Mucosa of stomach (tissue), 1 donor: ENCODE measurements around the gene KLF3.

ENCODE experiments used
- H3K27me3 ChIP-seq: one replicate; pipeline ENCODE4 v1.7.0; 2013; ENCODE audit warnings: mild to moderate bottlenecking, low read length; ENCODE audit not compliant: control insufficient read depth, insufficient read depth
- H3K36me3 ChIP-seq: one replicate; pipeline ENCODE4 v1.7.0; 2013; ENCODE audit warnings: low read length; ENCODE audit not compliant: control insufficient read depth, insufficient read depth
- H3K4me1 ChIP-seq: one replicate; pipeline ENCODE4 v1.7.0; 2013; ENCODE audit warnings: mild to moderate bottlenecking, low read length; ENCODE audit not compliant: control insufficient read depth, insufficient read depth
- H3K4me3 ChIP-seq: one replicate; pipeline ENCODE4 v1.7.0; 2013; ENCODE audit warnings: low read length
- H3K9ac ChIP-seq: one replicate; pipeline ENCODE4 v1.7.0; 2013; ENCODE audit warnings: mild to moderate bottlenecking, low read length, moderate library complexity
- H3K9me3 ChIP-seq: one replicate; pipeline ENCODE4 v1.7.0; 2013; ENCODE audit warnings: mild to moderate bottlenecking, low read length, moderate library complexity; ENCODE audit not compliant: control insufficient read depth
- donor health status: Pancreatic carcinoma.

The KLF3 gene

GRCh38 chr4:38670109-38670901, 6.3 kb downstream of the KLF3 start:
- peak overlapping the region; percentile 17 for H3K4me3 ChIP-seq
- H3K27me3 ChIP-seq = no peaks in the 10 kb centered on the region
- H3K9ac ChIP-seq = peak overlapping the region; percentile 68
- peaks cover 3% of the 10 kb centered on the region for H3K36me3 ChIP-seq
- no peaks in the 10 kb centered on the region for H3K9me3 ChIP-seq
- peaks cover 66% of the 10 kb centered on the region for H3K4me1 ChIP-seq

DNA sequence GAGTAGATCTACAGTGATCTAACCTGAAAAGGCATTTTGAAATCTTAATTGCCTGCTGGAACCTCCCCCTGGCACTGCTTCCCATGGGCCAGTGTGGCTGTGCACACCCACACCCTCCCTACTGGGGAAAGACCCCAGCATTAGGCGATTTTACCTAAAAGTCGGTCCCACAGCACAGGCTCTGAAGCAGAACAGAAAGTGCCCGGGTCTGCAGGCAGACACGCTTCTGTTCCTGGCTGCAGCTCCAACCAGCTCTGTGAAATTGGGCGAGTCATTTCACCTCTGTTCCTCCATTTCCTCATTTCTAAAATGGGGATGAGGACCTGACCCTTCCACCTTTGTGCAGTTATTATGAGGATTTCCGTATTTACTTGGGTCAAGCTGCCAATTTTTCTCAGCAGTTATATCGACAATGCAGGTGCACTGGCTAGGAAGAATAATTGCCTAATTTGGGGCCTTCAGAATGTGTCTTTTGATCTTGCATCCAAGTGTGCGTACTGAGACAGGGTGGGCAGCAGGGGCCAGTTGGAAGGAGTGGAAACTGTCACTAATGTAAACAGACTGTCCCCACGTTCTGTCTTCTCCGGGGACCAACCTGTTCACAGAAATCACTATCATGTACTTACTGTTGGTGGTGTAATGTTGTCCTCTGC, 7.1 kb downstream of the KLF3 start:
- Histone ChIP-seq H3K4me1 (peaks cover 73% of the 10 kb centered on the region), H3K4me3 (peak overlapping the region; percentile 17)

GRCh38 chr4:38671592-38671940, 7.6 kb downstream of the KLF3 start:
- Histone ChIP-seq H3K4me1 (peaks cover 74% of the 10 kb centered on the region), H3K9ac (peak overlapping the region; percentile 68), H3K4me3 (peak overlapping the region; percentile 17)

More for the DNA sequence above, 7.1 kb downstream of the KLF3 start:
- Histone ChIP-seq H3K36me3 (peaks cover 3% of the 10 kb centered on the region), H3K9me3 (no peaks in the 10 kb centered on the region), H3K9ac (peak overlapping the region; percentile 68), H3K27me3 (no peaks in the 10 kb centered on the region)

DNA sequence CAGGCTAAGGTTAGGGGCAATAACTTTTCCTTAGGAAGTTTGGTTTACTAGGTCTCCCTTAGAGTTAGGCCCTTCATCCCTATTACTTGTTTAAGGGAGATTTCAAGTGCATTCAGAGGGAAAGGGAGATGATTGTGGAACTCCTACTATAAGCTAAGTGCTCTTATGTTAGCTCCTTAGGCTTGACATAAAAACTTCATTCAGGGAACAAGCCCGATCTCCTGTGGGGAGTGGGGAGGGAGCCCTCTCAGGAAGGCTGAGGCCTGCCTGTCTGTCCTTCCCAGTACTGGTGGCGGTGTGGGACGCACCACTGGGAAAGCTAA, 8.0 kb downstream of the KLF3 start:
- Histone ChIP-seq H3K27me3 (no peaks in the 10 kb centered on the region), H3K9me3 (no peaks in the 10 kb centered on the region), H3K4me1 (peaks cover 77% of the 10 kb centered on the region), H3K4me3 (peak overlapping the region; percentile 23), H3K36me3 (peaks cover 3% of the 10 kb centered on the region), H3K9ac (peak overlapping the region; percentile 68)

More at GRCh38 chr4:38671592-38671940, 7.6 kb downstream of the KLF3 start:
- Histone ChIP-seq H3K9me3 (no peaks in the 10 kb centered on the region), H3K27me3 (no peaks in the 10 kb centered on the region), H3K36me3 (peaks cover 3% of the 10 kb centered on the region)

DNA sequence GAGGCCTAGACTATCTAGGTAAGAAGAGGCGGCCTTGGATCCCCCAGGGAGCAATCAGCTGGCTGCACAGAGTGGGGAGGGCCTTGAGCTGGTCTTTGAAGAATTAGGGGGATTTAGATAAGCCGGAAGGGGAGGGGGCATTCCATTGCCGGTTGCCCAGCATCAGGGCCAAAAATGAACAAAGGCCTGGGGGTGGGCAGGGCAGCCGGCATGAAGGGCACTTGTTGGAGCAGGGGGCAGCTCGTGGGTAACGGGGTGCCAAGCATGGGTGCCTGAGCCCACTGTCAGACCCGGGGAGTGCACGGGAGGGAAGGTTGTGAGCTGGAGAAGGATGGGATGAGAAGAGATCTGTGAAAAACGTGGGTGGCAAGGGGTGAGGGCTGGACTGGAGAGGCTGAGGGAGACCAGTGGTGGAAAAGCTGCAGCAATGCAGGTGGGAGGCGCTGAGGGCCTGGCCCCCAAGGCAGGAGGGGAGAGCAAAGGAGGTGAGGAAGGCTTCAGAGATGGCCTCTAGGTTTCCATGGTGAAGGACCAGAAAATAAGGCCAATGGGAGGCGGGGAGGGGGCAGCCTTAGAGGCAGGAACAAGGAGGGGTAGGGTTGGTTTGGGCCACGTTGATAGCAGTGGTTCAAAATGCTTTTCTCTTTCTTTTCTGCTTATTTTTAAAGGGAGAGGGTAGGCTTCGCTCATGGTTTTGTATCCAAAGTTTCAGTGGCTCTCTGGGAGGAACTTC, 8.6 kb downstream of the KLF3 start:
- peaks cover 3% of the 10 kb centered on the region for H3K36me3 ChIP-seq
- H3K9ac ChIP-seq = peak overlapping the region; percentile 68
- H3K4me3 ChIP-seq = peak overlapping the region; percentile 23
- H3K4me1 ChIP-seq = peaks cover 83% of the 10 kb centered on the region
- H3K9me3 ChIP-seq = no peaks in the 10 kb centered on the region
- H3K27me3 ChIP-seq = no peaks in the 10 kb centered on the region

GRCh38 chr4:38673130-38673978, 9.4 kb downstream of the KLF3 start:
- Histone ChIP-seq H3K9ac (peak overlapping the region; percentile 68), H3K36me3 (peaks cover 3% of the 10 kb centered on the region), H3K4me3 (no peak overlapping the region), H3K9me3 (no peaks in the 10 kb centered on the region), H3K4me1 (peaks cover 89% of the 10 kb centered on the region), H3K27me3 (no peaks in the 10 kb centered on the region)

- peaks cover 78% of the 10 kb centered on the region for H3K4me1 ChIP-seq
- H3K9me3 ChIP-seq = no peaks in the 10 kb centered on the region
- H3K4me3 ChIP-seq = no peak overlapping the region
- peaks cover 3% of the 10 kb centered on the region for H3K36me3 ChIP-seq
- H3K9ac ChIP-seq = peak overlapping the region; percentile 68
- no peaks in the 10 kb centered on the region for H3K27me3 ChIP-seq
These were observed 10.5 kb downstream of the KLF3 start for GRCh38 chr4:38674258-38675144.

DNA sequence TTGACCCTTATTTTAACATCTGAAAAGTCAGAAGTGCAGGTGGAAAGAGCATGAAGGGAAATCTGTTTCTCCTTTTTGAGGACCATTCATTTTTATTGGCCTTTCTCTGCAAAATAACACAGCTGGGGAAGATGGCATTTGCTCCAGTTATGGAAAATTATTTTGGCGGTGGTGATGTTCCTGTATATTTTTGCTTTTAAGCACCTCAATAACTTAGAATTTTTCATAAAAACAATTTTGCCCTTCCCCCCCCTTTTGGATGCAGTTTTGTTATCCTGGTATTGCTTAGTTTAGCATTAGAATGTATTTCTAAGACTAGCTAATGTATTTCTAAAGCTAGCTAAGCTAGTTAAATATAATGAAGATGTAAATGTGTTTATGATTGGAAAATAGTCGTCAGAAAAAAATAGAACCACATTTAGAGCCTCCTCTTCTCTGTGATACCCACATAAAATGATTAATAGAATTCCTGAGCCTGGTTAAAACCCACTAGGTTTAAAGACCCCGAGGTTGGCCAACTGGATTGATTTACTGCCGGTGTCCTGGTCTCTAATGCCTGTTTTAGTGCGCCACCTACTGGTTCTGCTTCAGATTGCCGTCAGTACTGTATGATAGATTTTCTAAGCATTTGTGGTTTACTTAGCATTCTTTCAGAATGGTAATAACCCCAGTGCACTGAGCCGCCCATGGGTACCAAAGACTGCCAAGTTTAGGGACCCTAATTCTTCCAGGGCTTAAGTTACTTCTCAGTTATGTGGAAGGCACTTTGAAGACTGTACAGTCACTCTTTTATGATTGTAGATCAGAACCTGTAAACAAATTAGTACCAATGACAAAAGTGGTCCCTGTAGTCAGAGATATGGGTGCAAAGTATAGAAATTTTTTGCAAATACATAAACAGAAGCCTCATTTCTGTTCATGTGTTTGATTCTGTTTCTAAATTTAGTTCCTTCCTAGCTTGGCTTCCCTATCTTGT, 11.4 kb downstream of the KLF3 start:
- Histone ChIP-seq H3K9me3 (no peaks in the 10 kb centered on the region), H3K36me3 (no peaks in the 10 kb centered on the region), H3K4me1 (peaks cover 72% of the 10 kb centered on the region), H3K9ac (peak overlapping the region; percentile 68), H3K4me3 (no peak overlapping the region), H3K27me3 (no peaks in the 10 kb centered on the region)

- peaks cover 5% of the 10 kb centered on the region for H3K36me3 ChIP-seq
- no peaks in the 10 kb centered on the region for H3K27me3 ChIP-seq
- H3K4me1 ChIP-seq = peaks cover 63% of the 10 kb centered on the region
- no peaks in the 10 kb centered on the region for H3K9me3 ChIP-seq
- H3K4me3 ChIP-seq = no peak overlapping the region
- H3K9ac ChIP-seq = no peak overlapping the region
These were observed 13.0 kb downstream of the KLF3 start for GRCh38 chr4:38676986-38677385.

GRCh38 chr4:38677441-38677840, 13.4 kb downstream of the KLF3 start:
- H3K27me3 ChIP-seq = no peaks in the 10 kb centered on the region
- H3K4me3 ChIP-seq = no peak overlapping the region
- H3K9ac ChIP-seq = no peak overlapping the region
- H3K4me1 ChIP-seq = peaks cover 59% of the 10 kb centered on the region
- H3K9me3 ChIP-seq = no peaks in the 10 kb centered on the region
- peaks cover 5% of the 10 kb centered on the region for H3K36me3 ChIP-seq
